AG08395 (cell line): ENCODE results near the gene SLC22A12.
"Not testable (repeated sequence)": the region's sequence is repeated elsewhere in the genome, so short reads cannot be mapped to it uniquely, and the experiment has no call there.

ENCODE experiments used
- DNase-seq: peaks from one replicate; pipeline ENCODE4 v3.0.0; 2012; ENCODE audit warnings: mixed read lengths, low spot score

Gene SLC22A12

GRCh38 chr11:64585150-64585549, 5.9 kb upstream of the SLC22A12 start:
- no peak for DNase-seq

GRCh38 chr11:64586366-64586765, 4.7 kb upstream of the SLC22A12 start:
- no peak for DNase-seq

GRCh38 chr11:64588701-64589100, 2.3 kb upstream of the SLC22A12 start:
- DNase-seq, result no peak

DNA sequence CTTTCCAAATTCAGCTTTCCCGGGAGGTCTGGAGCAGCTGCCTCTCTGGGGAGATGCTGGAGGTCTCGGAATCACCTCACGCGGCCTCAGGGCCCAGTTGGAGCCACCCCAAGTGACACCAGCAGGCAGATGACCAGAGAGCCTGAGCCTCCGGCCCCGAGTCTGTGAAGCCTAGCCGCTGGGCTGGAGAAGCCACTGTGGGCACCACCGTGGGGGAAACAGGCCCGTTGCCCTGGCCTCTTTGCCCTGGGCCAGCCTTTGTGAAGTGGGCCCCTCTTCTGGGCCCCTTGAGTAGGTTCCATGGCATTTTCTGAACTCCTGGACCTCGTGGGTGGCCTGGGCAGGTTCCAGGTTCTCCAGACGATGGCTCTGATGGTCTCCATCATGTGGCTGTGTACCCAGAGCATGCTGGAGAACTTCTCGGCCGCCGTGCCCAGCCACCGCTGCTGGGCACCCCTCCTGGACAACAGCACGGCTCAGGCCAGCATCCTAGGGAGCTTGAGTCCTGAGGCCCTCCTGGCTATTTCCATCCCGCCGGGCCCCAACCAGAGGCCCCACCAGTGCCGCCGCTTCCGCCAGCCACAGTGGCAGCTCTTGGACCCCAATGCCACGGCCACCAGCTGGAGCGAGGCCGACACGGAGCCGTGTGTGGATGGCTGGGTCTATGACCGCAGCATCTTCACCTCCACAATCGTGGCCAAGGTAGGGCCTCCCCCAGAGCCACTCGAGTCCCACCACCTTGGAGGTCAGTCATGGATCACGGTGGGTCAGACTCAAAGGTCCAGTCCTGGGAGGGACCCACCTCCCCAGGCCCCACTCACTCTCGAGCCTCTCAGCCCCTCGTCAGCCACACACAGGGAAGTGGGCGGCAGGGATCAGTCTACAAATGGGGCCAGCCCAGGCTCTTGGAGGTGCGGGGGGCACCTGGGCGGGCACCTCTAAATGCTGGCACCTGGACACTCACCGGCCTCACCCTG, 525 bp downstream of the SLC22A12 start:
- DNase-seq, result no peak

DNA sequence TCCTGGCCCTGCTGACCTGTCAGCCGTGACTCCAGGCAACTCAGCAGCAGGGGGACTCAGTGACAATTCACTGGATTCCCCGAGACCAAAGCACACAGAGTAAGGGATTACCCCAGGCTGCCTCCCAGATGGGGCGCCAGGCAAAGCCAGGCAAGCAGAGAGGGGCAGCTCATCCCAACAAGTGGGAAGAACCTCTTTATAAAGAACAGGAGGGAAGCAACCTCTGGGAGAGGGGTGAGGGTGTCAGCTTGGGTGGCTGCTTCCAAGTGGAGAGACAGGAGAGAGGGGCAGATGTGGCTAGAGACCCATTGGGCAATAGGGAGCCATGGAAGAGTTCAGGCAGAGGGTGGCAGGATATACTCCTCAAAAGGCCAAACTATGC, 1.2 kb downstream of the SLC22A12 start:
- no peak for DNase-seq

DNA sequence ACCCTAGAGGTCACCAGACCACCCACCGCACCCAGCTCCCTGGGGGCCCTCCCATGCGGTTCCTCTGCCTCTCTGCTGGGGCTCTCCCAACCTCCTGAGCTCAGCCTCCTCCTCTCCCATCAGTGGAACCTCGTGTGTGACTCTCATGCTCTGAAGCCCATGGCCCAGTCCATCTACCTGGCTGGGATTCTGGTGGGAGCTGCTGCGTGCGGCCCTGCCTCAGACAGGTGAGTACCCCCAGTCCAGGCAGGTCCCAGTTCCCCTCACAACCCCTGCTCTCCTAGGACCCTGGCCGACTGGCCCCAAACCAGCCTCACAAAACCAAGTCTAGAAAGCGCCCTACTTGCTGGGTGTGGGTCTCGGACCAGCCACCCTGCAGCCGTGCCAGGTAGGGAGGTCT, 1.6 kb downstream of the SLC22A12 start:
- DNase-seq, result no peak

DNA sequence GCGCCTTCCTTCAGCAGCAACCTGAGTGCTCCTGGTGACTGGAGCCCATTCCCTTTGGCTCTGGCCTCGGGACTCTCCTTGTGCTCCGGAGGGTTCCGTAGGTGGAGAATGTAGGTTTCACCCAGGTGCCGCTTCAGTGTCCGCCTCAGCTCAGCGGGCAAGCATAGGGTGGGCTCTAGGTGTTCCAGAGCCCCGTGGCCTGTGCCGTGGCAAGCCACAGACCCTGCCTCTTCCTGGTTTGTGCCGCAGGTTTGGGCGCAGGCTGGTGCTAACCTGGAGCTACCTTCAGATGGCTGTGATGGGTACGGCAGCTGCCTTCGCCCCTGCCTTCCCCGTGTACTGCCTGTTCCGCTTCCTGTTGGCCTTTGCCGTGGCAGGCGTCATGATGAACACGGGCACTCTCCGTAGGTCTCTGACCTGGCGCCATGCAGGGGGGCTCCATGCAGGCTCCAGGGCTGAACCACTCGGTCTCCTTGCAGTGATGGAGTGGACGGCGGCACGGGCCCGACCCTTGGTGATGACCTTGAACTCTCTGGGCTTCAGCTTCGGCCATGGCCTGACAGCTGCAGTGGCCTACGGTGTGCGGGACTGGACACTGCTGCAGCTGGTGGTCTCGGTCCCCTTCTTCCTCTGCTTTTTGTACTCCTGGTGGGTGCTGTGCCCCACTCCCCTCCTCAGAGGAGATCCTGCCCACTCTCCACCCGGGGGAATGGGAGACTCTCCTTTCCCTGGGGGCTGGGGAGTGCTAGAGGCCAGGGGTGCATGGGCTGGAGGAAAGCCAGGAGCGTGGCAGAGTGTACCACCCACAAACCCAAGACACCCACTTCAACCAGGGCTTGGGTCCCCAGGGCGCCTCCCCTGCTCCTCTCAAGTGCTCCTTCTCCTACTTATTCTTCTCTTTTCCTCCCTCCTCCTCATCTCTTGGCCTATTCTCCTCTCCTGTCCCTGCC, 2.4 kb downstream of the SLC22A12 start:
- no peak for DNase-seq

DNA sequence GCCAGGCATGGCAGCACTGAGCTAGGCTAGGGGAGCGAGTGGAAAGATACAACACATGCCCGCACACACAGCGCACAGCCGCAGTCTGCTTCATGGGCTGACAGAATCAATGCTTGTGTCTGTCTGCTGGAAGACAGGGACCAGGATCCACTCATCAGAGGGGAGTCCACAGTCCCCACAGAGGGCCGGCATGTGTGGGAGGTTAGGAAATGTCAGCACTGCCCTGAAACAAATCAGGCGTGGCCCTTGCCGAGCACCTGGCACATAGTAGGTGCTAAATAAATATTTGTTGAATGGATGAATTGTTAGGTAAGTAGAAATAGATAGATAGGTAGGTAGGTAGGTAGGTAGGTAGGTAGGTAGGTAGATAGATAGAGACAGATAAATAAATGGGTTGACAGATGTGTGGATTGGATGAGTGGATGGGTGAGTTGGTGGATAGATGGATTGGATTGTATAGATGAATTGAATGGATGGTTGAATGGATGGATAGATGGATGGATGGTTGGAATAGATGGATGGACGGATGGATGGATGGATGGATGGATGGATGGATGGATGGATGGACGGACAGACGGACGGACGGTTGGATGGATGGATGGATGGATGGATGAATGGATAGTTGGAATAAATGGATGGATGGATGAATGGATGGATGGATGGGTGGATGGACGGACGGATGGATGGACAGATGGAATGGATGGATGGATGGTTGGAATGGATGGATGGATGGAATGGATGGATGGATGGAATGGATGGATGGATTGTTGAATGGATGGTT, 3.3 kb downstream of the SLC22A12 start:
- DNase-seq, result no peak

DNA sequence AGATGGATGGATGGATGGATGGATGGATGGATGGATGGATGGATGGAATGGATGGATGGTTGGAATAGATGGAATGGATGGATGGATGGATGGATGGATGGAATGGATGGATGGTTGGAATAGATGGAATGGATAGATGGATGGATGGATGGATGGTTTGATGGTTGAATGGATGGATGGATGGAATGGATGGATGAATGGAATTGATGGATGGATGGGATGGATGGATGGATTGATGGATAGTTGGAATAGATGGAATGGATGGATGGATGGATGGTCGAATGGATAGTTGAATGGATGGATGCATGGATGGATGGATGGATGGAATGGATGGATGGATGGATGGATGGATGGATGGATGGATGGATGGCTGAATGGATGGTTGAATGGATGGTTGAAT, 4.9 kb downstream of the SLC22A12 start:
- DNase-seq, result not testable (repeated sequence)

- no peak for DNase-seq
These were observed 6.7 kb downstream of the SLC22A12 start for GRCh38 chr11:64597671-64598101.

DNA sequence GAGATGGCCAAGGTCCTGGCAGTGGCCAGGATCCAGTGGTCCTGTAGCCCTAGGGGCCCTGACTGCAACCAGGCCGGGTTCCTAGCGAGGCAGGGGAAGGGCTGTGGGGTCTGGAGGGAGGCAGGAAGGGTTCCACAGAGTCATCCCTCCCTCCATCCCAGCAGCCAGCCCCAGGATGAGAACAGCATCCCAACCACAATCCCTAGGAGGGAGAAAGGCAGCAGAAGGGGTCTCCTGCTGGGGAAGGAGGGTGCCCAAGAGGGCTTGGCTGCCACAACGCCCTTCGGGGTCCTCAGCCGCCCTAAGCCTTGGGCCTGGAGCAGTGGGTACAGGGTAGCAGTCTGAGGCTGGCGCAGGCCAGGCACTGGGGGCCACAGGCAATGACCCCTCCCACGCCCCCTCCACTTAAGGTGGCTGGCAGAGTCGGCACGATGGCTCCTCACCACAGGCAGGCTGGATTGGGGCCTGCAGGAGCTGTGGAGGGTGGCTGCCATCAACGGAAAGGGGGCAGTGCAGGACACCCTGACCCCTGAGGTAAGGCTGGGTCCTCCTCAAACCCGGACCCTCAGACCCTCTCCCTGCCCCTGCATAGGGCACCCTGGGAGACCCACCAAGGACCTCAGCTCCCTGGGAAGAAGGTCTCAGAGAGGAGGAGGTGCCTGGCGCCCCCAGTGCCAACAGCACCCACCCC, 7.2 kb downstream of the SLC22A12 start:
- DNase-seq, result no peak

DNA sequence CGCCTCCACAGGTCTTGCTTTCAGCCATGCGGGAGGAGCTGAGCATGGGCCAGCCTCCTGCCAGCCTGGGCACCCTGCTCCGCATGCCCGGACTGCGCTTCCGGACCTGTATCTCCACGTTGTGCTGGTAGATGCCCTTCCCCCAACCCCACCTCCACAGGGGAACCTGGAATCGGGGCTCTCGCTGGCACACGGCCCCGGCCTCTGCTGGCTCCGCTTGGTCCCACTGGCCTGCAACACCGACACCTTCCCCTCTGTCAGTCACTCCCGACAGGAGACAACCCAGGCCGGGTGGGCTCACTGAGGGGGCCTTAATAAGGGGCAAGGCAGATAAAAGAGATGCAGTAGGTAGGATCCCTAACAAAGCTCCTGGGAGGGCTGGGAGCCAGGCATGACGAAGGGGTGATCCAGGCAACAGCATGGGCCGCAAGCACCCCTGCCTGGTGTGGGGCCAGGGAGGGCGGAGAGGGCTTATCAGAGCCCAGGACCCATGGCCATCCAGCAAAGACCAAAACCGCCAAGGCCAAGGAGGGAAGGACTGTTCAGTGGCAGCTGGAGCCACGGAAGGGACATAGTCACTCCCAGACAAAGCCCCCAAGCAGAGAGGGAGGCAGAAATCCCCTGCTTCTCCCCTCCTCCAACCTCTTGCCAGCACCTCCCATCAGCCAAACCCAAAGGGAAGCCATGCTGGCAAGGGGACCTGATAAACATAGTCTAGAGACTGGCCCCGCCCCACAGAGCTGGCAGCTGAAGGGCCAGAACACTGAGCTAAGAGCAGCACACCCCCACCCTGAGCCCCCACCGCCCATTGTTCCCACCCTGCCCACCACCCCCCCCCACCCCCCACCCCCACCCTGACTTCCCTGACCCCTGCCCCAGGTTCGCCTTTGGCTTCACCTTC, 8.0 kb downstream of the SLC22A12 start:
- DNase-seq, result no peak

DNA sequence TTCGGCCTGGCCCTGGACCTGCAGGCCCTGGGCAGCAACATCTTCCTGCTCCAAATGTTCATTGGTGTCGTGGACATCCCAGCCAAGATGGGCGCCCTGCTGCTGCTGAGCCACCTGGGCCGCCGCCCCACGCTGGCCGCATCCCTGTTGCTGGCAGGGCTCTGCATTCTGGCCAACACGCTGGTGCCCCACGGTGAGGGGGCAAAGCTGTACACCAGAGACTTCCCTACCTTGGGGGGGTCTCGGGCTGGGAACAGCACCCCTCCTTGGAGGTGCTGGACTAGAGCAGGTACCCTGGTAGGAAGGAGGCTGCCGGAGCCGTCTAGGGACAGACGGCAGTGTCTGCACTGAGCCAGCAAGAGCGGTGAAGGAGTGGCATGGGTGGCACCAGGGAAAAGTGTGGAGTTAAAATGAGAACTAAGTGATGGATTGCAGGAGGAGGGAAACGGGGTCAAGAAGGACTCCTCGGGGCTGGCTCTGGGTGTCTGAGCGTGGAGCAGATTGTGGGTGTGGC, 8.7 kb downstream of the SLC22A12 start:
- no peak for DNase-seq

DNA sequence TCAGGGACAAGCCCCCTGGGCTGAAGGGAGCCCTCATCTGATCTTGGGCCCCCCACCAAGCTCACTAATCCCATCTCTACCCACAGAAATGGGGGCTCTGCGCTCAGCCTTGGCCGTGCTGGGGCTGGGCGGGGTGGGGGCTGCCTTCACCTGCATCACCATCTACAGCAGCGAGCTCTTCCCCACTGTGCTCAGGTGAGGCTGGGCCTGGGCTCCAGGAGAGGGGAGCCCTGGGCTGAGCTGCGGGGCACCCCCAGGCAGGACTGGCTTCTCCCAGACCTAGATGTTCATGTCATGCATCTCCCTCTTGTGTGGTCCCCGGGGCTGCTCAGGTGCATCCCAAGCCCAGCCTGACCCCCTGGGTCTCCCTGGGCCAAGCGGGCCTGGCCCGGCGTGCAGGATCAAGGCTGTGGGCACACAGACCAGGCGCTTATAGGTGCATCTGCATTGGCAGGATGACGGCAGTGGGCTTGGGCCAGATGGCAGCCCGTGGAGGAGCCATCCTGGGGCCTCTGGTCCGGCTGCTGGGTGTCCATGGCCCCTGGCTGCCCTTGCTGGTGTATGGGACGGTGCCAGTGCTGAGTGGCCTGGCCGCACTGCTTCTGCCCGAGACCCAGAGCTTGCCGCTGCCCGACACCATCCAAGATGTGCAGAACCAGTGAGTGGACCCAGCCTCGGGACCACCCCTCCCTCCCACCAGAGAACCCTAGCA, 9.4 kb downstream of the SLC22A12 start:
- no peak for DNase-seq

DNA sequence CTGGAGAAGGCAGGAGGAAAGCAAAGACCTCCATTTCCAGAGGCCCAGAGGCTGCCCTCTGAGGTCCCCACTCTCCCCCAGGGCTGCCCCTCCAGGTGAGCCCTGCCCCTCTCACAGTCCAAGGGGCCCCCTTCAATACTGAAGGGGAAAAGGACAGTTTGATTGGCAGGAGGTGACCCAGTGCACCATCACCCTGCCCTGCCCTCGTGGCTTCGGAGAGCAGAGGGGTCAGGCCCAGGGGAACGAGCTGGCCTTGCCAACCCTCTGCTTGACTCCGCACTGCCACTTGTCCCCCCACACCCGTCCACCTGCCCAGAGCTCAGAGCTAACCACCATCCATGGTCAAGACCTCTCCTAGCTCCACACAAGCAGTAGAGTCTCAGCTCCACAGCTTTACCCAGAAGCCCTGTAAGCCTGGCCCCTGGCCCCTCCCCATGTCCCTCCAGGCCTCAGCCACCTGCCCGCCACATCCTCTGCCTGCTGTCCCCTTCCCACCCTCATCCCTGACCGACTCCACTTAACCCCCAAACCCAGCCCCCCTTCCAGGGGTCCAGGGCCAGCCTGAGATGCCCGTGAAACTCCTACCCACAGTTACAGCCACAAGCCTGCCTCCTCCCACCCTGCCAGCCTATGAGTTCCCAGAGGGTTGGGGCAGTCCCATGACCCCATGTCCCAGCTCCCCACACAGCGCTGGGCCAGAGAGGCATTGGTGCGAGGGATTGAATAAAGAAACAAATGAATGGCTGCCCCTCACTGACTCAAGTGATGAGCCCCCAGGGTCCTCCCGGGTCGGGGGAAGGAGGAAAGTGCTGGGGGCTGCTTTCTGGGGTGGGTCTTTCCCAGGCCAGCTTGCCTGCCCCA, 10.8 kb downstream of the SLC22A12 start:
- DNase-seq, result no peak

DNA sequence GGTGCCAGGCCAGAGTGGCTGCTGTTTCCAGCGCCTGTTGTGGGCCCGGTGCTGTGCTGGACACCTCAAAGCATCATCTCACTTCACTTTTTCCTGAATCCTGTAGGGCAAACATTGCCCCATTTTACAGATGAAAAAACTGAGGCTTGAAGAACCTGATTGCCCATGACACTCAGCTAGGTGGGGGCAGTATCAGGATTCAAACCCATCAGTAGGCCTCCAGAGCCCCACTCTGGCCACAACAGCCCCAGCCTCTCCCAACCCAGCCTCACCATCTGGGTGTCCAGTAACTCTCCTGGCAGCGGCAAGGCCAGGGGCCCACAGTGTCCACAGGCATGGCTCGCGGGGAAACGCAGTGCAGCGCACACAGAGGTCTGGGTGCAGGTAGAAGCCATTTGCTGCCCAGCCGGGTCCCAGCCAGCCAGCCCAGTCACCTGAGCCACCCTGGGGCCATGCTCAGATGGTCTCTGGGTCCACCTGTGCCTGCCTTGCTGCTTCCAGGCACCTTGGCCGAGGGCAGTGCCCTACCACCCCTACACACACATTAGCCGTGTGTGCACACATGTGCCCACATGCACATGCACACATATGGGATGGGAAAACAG, 11.5 kb downstream of the SLC22A12 start:
- DNase-seq, result no peak

- DNase-seq, result no peak
These were observed 12.5 kb downstream of the SLC22A12 start for GRCh38 chr11:64603411-64604110.
